HG03108 (cell line): ENCODE measurements around the gene ADAM33.

ENCODE experiments used
- ATAC-seq: cut with Tn5 transposase; IDR thresholded peaks from one replicate; pipeline ENCODE4 v1.9.1; 2021; ENCODE audit warnings: moderate library complexity; ENCODE audit not compliant: unreplicated experiment

The ADAM33 gene

GRCh38 chr20:3681931-3682781 is at the start of gene ADAM33:
TSS of gene ADAM33 (minus strand) at chr20:3682010. CDS start at chr20:3682004, 6 bp downstream.
- no peak for ATAC-seq

DNA sequence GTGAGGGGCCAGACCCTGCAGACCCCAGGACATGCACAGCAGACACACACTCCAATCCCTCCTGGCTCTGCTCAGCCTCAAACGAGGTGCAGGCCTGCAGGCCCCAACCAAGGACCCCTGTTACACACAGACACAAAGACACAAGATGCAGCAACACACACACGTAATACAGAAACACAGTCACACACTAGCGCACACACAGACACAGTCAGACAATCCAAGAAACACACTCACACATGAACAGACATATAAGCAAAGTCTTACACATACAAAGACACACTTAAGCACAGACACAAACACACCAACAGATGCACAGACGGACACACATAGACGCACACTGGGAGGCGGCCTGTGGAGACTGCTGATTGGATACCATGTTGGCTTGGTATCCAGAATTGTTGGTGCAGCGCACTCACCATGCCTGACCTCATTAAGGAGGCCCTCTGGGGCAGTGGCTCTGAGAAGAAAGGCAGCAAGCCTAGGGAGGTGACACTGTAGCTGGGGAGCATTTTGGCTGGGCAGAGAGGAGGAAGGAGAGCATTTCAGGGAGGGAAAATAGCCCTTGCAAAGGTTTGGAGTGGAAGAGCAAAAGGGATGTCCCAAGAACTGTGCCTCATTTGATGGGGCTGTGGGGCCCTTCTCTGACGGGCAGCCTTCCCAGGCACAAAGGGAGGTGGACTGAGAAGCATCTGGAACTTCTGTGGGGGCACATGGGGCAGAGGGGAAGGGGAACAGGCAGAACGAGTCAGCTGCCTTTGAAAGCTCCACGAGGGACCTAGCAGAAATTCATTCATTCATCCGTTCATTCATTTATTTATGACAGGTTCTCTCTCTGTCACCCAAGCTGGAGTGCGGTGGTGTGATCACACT is 49.2 kb upstream of the ADAM33 start:
- no peak for ATAC-seq

DNA sequence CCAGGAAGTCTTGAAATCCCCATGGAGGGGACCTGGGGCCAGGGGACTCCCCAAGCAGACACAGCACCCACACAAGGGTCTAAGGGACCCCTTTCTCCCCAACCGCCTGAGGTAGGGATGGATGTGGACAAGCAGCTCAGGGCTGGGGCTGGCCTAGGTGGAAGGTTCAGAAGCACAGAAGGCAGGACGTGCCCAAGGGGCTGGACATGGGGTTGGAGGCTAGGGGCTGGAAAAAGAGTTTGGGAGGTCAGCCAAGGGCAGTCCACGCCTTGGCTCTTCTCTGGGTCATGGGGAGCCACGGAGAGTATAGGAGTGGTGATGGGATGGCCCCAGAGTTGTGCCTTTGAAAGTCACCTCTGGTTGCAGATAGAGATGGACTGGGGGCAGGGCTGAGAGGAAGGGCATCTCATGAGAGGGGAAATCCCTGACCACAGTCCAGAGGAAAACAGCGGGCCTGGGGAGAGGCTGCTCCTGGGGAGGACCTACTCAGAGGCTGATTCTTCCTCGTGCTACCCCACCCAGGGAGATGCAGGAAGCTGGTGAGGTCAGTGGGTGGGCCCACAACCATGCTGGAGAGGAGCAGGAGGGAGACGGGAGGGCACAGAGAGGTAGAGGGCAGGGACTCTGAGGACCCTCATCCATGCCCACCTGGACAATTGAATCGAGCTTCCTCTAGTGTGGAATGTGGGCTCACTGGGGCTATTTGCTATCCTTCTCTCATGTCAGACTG is 48.2 kb upstream of the ADAM33 start:
- ATAC-seq, result no peak

GRCh38 chr20:3729378-3729777 is 47.6 kb upstream of the ADAM33 start:
- no peak for ATAC-seq

GRCh38 chr20:3728876-3729275 is 47.1 kb upstream of the ADAM33 start:
- ATAC-seq, result no peak

GRCh38 chr20:3728354-3728753 is 46.5 kb upstream of the ADAM33 start:
- ATAC-seq, result no peak

DNA sequence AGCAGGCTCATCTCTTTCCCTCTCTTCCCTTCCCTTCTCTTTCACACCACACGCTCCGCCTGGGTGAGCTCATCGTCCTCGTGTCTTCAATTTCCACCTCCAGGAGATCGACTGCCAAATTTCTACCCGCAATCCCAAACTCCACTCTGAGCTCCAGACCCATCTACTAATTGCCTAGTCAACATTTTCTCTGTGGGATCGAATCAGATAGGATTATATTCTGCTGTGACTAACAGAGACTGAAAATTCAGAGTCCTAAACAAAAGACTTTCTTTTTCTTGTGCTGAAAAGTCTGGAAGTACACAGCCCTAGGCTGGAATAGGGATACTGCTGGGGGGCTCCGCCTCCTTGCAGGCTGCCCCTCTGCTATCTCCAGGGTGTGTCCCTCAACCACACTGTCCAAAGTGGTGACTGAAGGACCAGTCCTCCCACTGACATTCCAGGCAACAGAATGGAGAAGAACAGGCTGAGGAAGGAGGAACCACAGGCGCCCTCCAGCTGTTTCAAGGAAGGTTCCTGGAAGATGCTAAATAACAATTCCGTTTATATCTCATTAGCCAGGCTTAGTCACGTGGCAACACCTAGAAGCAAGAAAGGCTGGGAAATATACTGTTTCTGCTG is 45.7 kb upstream of the ADAM33 start:
- ATAC-seq, result no peak

DNA sequence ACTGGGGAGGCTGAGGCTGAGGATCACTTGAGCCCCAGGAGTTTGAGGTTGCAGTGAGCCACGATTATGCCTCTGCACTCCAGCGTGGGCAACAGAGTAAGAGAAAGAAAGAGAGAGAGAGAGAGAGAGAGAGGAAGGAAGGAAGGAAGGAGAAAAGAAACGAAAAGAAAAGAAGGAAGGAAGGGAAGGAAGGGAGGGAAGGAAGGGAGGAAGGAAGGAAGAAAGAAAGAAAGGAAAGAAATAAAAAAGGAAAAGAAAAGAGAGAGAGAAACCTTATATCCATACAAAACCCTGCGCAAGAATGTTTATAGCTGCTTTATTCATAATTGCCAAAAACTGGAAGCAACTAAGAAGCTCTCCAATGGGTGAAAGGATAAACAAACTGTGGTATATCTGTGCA is 42.5 kb upstream of the ADAM33 start:
- ATAC-seq, result no peak

GRCh38 chr20:3723284-3723683 is 41.5 kb upstream of the ADAM33 start:
- ATAC-seq, result no peak

DNA sequence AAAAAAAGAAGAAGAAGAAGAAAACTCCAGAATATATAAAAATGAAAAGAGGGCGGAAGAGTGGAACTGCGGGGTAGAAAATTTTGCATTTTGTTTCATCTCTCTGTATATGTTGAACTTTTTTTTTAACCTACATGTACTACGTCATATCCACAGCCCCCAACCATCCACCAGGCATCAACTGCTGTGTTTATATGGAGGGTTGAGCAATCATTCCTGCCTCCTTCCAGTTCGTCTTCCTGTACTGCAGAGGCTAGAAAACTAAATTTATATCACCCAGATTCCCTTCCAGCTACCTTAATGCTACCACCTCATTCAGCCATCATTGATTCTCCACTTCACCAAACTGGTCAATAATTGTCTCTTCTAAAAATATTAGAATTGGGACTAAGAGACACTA is 40.1 kb upstream of the ADAM33 start:
- ATAC-seq, result no peak

- no peak for ATAC-seq
Measured at GRCh38 chr20:3720626-3721025, 38.8 kb upstream of the ADAM33 start.

DNA sequence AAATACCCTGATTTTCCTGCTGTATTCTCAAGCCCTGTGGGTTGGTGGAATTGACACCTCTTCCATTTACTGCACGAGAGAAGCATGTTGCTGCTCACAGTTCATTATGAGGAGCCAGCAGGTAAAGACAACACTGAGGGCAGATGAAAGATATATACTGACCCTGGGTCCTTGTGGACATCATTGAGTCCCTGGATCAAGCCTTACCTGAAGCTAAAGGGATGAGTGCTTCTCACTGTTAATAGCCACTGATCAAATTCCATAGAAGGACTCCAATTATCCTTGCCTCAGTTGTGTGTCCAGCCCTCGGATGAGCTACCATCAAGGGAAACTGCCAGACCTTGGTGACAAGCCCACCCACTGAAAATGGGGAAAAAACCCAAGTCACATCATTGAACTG is 38.3 kb upstream of the ADAM33 start:
- no peak for ATAC-seq

DNA sequence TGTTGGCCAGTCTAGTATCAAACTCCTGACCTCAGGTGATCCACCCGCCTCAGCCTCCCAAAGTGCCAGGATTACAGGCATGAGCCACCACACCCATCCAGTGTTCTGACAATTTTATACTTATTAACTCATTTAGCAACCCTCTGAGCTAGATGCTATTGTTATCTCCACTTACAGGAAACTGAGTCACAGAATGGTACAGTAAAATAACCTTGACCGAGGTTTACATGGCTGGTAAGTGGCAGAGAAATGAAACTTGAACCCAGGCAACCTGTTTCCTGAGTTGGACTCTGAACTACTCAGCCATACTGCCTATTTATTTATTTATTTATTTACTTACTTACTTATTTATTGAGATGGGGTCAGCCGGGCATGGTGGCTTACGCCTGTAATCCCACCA is 37.2 kb upstream of the ADAM33 start:
- ATAC-seq, result no peak

DNA sequence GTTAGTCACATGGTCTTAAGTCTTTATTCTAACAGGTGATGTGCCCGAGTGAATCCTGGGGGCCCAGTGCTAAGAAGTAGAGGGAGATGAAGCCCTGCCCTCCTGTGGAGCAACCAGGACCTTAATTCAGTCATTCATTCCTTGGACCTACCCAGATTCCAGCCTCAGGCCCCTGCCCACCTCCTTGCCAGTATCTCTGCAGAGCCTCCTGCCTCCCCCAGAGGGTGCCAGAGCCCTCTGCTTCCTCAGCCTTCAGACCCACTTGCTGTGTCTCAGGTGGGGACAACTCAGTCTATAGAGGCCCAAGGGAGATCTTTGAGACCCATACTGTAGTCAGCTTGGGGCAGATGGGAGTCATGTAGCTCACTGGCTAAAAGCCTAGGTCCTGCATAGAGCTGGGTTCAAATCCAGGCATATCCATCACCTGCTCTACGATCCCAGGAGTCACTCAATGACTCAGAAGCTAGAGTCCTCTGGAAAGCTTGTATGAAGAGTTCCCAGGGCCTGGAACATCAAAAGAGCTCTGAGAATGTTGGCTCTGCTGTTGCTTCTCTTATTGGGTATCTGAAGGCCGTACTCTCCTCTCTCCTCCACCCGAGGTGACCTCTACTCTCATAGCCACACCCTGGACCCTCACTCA is 34.5 kb upstream of the ADAM33 start:
- ATAC-seq, result no peak

- ATAC-seq, result no peak
Measured at GRCh38 chr20:3714092-3714491, 32.3 kb upstream of the ADAM33 start.

DNA sequence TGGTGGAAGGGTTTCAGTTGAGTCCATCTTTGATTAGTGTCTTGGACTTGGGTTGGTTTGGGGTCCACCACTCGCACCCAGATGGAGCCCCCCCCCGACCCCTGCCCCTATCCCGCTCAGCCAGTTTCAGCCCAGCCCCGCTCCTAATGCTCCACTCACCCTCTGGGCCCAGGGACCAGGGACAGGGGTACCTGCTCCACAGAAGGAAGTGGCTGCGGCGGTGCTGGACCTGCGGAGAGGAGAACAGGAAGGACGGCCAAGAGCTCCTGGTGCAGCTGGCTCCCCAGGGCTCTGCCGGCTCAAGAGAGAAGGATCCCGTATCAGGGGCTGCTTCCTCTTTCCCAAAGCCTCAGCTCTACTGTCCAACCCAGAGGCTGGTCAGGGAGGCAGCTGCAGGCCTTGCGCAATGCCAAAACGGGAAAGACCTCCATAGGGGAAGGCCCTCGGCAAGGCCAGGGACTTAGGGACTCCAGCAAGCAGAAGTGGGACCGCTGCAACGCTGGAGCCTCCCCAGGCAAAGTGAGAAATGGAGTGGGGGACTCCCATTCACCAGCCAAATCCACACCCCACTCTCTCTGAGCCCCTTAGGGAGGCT is 30.6 kb upstream of the ADAM33 start, which contains the start of gene SIGLEC1:
Gene SIGLEC1 (minus strand): TSS at position 322 of the 595 bp plus-strand sequence. CDS start 5,472 bp downstream, outside the sequence.
- ATAC-seq, result no peak

GRCh38 chr20:3711484-3711941 is 29.7 kb upstream of the ADAM33 start:
- ATAC-seq, result no peak

DNA sequence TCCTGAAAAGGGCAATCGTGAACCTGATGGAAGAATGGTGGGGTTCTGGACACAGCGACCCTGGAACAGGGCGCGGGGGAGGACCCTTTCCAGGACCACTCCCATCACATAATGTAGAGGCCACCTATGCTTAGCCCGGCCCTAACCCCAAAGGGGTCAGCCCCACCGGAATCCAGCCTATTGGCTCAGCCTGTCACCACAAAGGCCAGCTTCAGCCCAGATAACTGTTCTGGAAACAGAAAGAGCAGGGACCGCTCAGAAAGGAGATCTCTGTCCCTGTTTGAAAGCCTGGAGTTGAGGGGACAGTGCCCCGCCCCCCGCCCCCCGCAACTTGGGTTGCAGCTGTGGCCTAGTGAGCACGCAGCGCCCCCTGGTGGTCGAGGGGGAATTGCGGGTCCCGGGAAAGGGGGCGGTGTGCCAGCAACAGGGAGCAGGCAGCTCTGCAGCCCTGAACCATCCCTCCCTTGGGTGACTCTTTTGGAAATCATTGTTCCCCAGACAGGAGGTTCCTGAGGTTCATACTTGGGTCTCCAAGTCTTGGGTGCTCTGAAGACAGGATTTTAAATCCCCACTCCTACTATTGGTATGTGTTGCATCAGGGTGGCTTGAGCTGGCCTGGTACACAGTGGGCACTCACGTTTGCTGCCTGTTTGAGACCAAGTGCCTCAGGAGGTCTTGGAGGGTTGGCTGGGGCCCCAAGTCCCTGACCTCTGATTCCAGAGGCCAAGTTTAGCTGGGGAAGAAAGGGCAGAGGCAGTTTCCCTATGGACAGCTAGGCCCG is 29.1 kb upstream of the ADAM33 start:
- no peak for ATAC-seq

GRCh38 chr20:3710011-3710466 is 28.2 kb upstream of the ADAM33 start:
- ATAC-seq, result no peak
